Right ventricle myocardium superior (tissue), 1 donor: ENCODE measurements around the gene PTPRN2. TPM values are rescaled to one million over a fixed set of nuclear protein-coding genes. Genes with fewer than 3 reads are reported as not detected.

ENCODE experiments used
- ATAC-seq: fragments of 200-7000 bp; cut with Tn5 transposase; one replicate; pipeline ENCODE4 v1.9.1; 2020; ENCODE audit warnings: mild to moderate bottlenecking; ENCODE audit not compliant: poor library complexity
- DNase-seq: peaks from one replicate; pipeline ENCODE4 v3.0.0-alpha.2; 2020
- intact Hi-C: fragments of 100-400 bp; cut with DNase I; formaldehyde crosslinking; loops from one replicate; pipeline ENCODE4 v1.11.2; 2022
- total RNA-seq: library from RNA; stranded (reverse); fragmentation: NEBNext Ultra II Directional; extraction: Animal tissue kit (Norgen Biotek cat#: 25700); gene quantifications from one replicate; pipeline ENCODE4 v1.2.1, GENCODE V29; 2021
- donor health status: DM: no; HTN: yes; CAD: no; lungs with severe emphysema.

PTPRN2 gene
- total RNA-seq, 1 donor from 2014 or later = 1.2 TPM

DNA sequence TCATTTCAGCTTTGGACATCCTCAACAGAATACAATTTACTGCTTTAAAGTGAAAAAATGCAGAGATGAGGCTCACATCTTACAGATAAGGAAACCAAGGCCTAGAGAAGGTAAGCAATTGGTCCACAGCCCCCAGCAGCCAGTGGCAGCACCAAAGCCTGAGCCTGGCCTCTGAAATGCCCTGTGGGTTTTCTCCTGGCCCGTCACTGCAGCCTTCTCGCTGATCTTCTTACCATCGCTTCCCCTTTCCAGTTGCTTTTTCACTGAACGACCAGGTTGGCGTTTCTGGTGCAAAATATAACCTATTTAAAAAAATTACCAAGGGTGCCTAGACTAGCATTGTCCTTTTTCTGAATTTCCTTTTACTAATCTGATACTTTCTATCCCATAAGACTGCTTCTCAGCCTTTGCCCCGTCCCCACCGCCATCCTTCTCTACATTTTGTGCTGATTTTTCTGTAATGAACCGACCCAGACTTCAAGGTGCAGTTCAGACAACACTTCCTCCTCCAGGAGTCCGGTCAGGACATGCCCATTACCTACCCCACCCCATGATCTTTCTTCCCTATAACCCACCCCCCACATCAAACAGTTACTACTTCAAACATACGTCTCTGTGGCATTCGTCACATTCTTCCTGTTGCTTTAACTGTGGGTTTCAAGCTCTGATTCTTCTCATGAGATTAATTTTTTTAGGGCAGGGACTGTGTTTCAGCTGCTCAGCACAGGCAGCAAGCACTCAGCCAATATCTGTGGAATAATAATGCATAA is 961.5 kb downstream of the PTPRN2 start:
- intact Hi-C loops = no loop called here
- DNase-seq (no peak), ATAC-seq (no peak)

DNA sequence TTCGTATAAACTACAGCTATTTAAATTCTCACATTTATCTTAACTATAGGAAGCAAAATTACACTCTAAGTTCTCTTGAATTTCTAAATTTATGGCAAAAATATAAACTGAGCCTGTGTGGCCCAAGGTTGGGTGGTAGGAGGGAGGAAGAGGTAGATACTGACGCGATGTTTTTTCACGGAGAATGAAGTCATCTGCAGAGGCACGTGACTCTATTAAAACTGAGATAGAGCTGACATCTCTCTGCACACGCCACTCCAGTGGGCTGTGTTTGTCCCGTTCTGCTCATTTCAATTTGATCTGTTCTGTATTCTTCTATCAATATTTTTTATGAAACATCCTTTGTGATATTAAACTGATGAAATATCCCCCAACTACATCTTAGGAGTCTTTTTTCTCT is 964.1 kb downstream of the PTPRN2 start:
- DNase-seq (no peak), ATAC-seq (no peak)
- intact Hi-C loops = no loop called here

DNA sequence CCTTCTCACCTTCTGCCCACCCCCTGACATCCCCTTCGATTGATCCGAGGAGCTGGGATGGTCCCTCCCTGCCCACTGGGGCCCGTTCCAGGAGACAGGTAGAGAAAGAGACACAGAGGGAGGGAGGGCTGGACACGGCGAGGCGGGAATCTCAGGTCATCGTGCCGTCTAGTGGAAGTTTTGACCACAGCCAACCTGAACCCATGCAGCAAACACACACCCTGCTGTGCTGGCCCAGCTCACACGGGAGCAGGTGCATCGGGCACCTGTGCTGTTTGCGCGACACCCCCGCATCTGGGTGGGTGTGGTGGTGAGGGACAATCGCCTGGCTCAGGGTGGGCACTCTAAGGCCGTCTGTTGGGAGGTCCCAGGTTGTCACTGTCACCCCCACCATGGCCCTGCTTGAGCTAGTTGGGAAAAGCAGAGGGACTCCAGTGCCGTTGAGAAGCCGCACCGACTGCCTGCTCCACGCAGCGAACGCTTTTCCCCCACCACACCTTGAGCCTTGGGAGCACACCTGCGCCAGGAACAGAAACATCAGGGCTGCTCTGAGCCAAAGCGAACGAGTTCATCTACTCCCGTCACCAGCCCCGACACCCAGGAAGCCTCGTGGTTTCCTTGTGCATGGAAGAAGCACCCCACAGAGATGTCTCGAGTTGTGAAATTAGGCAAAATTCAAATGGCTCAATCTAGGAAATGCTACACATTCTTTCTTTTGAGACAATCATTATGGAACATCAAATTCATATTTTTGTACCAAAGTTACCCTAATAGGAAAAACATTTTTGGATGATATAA is 965.0 kb downstream of the PTPRN2 start:
- ATAC-seq (no peak), DNase-seq (no peak)
- intact Hi-C loops = no loop called here

DNA sequence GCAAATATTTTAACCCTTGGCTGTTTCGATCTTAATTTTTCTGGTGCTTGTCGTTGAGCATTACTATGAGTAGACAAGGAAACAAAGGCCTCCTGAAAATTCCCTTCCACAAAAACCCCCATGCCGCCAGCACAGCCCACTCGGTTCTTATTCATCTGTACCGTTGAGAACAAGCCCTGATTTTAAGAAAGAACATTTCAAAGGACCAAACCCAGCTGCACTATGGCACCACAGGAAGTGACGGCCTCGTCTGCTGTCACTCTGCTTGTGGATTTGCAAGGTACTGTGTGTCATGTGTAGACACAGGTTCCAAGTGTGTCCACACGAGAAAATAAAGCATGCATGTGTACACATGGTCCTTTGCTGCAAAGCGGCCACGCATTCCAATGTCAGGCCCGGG is 965.6 kb downstream of the PTPRN2 start:
- intact Hi-C loops = no loop called here
- DNase-seq (no peak), ATAC-seq (no peak)

DNA sequence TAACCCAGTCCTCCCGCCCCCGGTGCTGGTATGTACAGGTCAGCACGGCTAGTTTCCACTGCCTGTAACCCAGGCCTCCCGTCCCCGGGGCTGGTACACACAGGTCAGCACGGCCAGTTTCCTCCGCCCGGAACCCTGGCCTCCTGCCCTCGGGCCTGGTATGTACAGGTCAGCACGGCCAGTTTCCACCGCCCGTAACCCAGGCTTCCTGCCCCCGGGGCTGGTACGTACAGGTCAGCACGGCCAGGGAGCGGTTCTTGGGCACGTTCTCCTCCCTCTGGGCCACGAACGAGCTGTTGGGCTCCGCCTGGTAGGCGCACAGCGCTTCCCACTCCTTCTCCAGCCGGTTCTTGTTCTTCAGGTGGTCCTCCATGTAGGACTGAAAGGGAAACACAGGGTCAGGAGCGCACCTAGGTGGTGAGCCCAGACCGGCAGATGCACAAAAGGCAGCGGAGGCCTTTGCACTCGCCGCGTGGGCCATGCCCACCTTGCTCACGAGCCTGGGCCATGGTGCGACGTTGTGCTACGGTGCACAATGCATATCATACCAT is 966.4 kb downstream of the PTPRN2 start:
- DNase-seq (no peak), ATAC-seq (no peak)
- intact Hi-C loops = no loop called here

DNA sequence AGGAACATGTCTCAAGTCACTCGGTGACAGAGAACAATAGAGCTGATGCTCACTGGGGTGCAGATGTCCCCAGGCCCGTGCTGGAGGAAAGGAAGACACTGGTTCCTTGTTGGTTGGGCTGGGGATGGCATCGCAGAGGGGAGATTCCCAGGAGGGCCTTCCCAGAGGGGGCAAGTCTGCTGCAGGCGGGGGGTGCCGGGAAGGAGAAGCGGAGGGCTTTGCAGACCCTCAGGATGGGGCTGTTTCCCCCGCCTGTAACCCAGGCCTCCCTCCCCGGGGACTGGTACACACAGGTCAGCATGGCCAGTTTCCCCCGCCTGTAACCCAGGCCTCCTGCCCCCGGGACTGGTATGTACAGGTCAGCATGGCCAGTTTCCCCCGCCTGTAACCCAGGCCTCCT is 967.0 kb downstream of the PTPRN2 start:
- no peak for ATAC-seq
- intact Hi-C loops = no loop called here
- DNase-seq = no peak

DNA sequence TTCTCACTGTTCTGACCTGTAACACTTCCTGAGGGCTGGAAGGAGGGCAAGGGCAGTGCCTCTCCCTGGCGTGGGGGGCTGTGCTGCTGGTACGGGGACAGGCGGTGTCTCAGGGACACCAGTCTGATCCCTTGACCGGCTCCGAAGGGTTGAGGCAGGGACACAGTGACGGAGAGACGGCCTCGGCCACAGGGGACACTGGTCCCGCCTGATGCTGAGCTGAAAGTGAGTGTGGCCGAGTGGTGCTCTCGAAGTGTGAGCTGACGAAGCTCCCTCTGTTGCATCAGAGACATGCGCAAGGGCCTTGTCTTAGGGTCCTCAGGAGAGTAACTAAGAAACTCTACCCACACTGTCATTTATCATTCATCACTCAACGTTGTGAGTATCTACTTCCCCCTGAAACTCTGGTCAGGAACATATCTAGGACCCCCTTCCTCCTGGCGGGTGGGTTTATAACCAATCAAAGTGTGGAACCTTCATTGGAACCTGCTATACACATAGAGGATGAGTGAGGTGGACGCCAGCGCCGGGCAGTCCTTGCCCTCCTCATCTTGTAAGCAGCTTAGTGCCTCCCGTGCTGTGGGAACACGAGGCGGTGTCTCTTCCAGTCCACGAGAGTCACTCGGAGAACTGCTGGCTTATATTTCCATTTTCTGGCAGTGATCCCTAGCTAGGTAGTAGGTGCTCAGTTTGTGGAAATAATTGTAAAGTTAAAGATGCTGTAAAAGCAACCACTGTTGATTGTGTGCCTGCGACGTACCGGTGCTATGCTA is 967.7 kb downstream of the PTPRN2 start:
- intact Hi-C loops = no loop called here
- ATAC-seq (no peak), DNase-seq (peak; percentile 37)

DNA sequence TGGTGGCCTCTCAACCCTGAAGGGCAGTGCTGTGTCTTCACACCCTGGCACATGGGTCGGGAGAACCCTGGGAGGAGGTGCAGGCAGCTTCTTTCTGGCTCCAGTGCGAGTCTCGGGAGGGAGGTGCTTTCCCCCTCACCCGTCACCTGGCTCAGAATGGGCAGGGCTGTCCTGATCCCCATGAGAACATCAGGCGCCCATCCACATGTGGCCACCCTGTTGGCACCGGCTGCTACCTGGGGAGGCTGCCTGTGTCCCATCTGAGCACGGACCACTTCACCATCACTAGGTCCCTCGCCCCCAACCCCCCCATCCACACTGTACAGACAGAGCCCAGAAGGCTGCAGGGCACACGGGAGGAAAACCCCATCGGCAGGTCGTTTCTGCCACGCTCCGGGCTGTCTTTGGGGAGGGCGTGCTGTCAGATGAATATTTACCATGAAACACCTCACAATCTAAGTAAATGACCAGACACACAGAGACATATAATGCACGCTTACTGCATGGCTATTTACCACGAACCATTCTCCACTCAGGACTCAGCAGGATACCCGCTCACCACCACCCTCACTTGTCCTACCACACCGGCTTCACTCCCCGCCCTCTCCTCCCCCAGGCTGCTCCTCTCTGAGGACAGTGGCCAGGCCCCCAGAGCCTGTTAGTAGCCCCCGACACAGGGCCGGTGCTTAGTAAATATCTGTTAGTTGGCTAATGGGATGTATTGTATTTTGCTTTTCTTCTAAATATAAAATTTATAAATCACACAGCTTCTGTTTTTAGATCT is 968.6 kb downstream of the PTPRN2 start:
- ATAC-seq = no peak
- no peak for DNase-seq
- intact Hi-C loops = no loop called here

DNA sequence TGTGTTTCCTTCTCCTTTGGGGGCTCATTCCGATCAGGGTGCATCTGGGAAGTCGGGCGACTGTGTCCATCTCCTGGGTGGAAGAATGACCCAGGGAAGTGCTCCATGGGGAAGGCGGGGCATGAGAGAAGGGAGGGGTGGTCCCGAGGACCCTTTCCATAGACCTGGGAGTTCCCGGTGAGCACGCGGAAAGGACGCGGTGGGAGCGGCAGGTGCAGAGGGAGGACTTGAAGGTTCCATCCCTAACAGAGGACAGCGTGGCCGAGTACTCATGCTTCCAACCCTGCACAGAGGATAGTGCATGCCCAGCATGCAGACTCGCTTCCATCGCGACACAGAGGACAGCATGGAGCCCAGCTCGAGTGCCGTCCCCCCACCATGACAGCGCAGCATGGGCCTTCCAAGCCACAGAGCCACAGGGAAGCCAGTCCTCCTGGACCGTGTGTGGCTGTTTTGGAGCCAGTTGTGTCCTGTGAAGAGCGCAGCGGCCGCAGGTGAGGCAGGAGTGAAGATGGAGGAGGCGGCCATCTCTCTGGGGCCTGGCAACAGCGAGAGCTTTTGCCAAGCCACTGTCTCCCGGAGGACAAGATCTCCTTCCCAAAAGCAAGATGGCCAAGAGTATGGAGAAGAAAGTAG is 969.4 kb downstream of the PTPRN2 start:
- ATAC-seq = no peak
- intact Hi-C loops = no loop called here
- DNase-seq = no peak

DNA sequence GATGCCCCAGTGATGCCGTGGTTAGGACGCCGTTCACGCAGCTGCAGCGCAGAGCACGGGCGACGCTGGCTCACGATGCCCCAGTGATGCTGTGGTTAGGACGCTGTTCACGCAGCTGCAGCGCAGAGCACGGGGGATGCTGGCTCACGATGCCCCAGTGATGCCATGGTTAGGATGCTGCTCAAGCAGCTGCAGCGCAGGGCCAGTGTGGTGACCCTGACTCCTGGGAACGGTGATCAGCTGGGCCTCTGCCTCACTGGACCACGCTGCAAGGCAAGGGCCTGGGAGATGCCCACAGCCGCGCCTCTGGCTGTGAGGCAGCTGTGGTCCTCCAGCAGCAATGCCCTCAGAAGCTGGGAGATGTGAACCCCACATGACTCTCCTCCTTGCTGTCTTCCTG is 970.2 kb downstream of the PTPRN2 start:
- ATAC-seq (no peak), DNase-seq (no peak)
- intact Hi-C loops = no loop called here

DNA sequence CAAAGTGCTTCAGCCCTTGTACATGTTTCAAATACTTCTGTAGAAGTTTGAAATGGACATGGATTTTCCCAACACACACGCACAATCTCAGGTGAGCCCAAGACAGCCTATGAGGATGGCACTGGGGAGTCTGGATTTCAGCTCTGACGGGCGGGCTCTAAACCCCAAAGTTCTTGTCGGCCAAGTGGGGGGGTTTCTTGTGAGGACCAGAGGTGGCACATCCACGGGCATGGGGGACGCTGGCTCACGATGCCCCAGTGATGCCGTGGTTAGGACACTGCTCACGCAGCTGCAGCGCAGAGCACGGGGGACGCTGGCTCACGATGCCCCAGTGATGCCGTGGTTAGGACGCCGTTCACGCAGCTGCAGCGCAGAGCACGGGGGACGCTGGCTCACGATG is 970.7 kb downstream of the PTPRN2 start:
- no peak for DNase-seq
- no peak for ATAC-seq
- intact Hi-C loops = no loop called here

DNA sequence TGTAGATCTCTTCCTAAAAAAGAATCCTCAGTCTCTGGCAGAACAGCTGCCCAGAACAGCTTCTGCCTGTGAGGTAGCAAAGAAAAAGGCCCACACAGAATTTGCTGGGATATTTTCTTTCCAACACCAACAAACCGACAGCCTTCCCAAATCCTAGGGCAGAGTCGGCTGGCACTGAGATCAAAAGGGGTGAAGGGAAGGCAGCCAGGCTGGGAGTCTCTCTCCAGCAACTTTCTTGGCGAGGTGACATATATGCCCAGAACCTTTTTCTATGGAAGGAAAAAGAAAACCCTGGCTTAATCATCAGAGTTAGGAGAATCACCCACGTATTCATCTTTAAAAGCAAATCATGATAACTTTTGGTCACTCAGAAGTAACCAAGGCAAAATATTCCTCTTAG is 971.2 kb downstream of the PTPRN2 start:
- intact Hi-C loops = no loop called here
- DNase-seq = no peak
- no peak for ATAC-seq

DNA sequence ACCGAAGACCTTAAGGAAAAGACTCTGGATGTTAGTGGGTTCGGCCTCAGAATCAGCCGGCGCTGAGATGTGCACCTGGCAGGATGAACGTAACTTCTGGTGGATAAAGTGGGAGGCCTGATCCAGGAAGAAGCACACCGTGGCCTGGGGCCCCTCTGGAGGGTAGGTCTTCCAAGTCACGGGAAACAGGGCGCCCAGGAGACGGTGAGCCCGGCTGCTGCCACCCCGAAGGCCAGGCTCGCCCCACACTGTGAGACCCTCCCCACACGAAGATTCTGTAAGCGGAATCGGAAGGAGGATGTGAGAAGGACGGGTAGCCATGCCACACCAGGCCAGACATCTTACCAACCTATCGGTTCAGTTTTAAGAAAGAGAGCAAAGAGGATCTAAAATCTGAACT is 971.8 kb downstream of the PTPRN2 start:
- intact Hi-C loops = no loop called here
- DNase-seq (no peak), ATAC-seq (no peak)

DNA sequence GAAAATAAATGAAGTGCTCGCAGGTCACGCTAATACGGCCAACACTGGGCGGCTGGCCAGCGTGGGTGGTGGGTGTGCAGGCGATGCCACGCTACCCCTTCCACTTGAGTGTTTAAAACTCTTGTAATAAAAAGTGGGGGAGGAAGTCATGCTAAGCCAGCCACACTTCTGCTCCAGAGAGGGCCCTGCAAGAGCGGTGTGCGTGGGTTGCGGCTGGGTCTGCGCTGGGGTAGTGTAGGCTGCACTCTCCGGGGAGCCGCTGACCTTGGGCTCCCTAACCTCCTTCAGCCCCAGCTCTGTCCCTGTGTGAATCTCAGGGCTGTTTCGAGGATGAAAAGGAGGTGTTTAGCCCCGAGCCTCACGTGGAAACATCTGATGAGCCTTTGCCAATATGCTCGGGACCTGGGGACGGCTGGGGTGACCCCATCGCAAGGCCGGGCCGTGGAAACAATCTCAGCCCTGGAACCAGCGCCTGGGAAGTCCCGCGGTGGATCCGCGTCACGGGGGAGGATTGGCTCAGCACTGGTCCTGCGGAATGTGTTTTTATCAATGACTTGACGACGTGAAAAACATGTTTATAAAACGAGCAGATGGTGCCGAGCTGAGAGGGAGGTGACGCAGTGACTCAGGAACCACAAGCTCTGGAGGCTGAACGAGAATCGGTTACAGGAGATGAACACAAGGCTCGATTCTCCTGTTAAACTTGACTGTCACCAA is 972.4 kb downstream of the PTPRN2 start:
- intact Hi-C loops = no loop called here
- peak; percentile 64 for ATAC-seq
- peak; percentile 70 for DNase-seq

DNA sequence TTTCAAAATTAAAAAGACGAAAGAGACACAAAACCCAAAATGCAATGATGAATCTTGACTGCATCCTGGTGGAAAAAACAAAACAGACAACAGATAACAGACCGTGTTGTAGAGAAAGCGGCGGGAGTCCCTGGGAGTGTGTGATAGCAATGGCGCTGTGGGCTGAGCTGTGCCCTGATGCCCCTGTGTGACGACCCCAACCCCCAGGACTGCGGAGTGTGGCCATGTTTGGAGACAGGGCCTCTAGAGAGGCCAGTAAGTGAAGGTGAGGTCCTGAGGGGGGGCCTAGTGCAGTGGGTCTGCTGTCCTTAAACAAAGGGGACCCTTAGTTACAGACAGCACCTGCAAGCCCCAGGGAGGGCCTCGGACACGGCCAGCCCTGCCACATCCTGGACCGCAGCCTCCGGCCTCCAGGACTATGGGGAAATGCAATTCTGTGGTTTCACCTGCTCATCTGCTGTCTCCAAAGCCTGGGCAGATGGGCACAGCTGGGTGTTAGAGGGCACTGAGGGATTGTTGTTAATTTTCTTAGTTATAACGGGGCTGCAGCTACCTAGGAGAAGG is 973.1 kb downstream of the PTPRN2 start:
- intact Hi-C loops = no loop called here
- peak; percentile 37 for DNase-seq
- ATAC-seq = no peak

DNA sequence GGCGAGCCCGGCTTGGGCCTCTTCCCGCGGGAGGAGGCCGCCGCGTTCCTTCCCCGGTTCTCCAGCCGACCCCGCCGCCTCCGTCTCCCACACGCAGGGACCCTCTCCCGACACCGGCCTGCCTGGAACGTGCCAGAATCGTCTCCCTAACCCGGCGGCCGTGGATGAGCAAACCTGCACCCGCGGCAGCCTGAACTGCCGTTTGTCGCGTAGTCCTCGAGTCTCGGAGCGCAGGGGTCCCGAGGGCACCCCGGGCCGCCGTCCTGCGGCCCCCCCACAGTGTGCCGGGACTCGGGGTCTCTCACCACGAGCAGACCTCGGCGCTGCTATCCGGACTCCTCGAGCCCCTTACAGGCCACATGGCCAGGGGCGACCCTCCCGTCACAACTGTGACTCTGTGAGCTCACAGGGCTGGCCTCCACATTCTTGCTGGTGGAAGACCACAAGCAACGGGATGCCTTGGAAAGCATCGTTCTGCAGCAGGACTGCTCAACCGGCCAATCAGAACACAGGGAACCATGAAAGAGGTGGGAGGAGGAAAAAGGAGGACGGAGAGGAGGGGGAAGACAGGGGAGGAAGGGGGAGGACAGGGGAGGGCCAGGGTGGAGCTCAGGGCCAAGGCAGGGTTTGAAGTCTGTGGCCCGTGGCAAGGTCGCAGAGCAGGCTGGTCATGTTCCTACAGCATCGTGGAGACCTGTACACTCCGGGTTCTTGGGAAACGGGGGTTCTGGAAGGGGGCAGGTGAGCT is 973.9 kb downstream of the PTPRN2 start:
- DNase-seq (peak; percentile 35), ATAC-seq (peak; percentile 38)
- intact Hi-C loops = no loop called here
